COLO668 (cell line): ENCODE data around the gene EFNA3.
A peak's percentile ranks its signal among the peaks of the same experiment; 100 is the strongest.

Source experiments
- DNase-seq: peaks from one replicate; lab custom pipeline; 2025; ENCODE audit not compliant: unreplicated experiment; lab: John Stamatoyannopoulos, UW

EFNA3 gene

GRCh38 chr1:155078469-155079209 is at the start of gene EFNA3:
Gene EFNA3 (plus strand): TSS chr1:155078837. CDS start chr1:155078942, 105 bp downstream.
- peak; percentile 89 for DNase-seq

GRCh38 chr1:155029513-155030242 is 49.0 kb upstream of the EFNA3 start:
- DNase-seq = no peak

- DNase-seq = no peak
Observed at GRCh38 chr1:155030243-155030795, 48.3 kb upstream of the EFNA3 start.

GRCh38 chr1:155030899-155031298 is 47.7 kb upstream of the EFNA3 start:
- no peak for DNase-seq

GRCh38 chr1:155032886-155033285 is 45.8 kb upstream of the EFNA3 start:
- no peak for DNase-seq

- DNase-seq = no peak
Observed at GRCh38 chr1:155033524-155033923, 45.1 kb upstream of the EFNA3 start, which contains the start of the genes DCST1 and DCST2. Gene DCST1 (plus strand): TSS chr1:155033824. CDS start chr1:155034037, 213 bp downstream. Gene DCST2 (minus strand): TSS chr1:155033781. CDS start chr1:155033701, 80 bp downstream.

GRCh38 chr1:155034318-155035208 is 44.1 kb upstream of the EFNA3 start:
- no peak for DNase-seq

GRCh38 chr1:155035936-155036335 is 42.7 kb upstream of the EFNA3 start:
- no peak for DNase-seq

- no peak for DNase-seq
Observed at GRCh38 chr1:155037043-155037442, 41.6 kb upstream of the EFNA3 start.

GRCh38 chr1:155037851-155038441 is 40.7 kb upstream of the EFNA3 start:
- no peak for DNase-seq

- no peak for DNase-seq
Observed at GRCh38 chr1:155038602-155039307, 39.9 kb upstream of the EFNA3 start.

GRCh38 chr1:155039308-155039669 is 39.3 kb upstream of the EFNA3 start:
- DNase-seq = no peak

- no peak for DNase-seq
Observed at GRCh38 chr1:155040358-155041093, 38.1 kb upstream of the EFNA3 start.

GRCh38 chr1:155042789-155043188 is 35.8 kb upstream of the EFNA3 start:
- no peak for DNase-seq

GRCh38 chr1:155043301-155043702 is 35.3 kb upstream of the EFNA3 start:
- DNase-seq = peak; percentile 18

GRCh38 chr1:155043793-155044192 is 34.8 kb upstream of the EFNA3 start:
- no peak for DNase-seq

GRCh38 chr1:155044365-155044764 is 34.3 kb upstream of the EFNA3 start:
- DNase-seq = no peak

GRCh38 chr1:155044812-155045657 is 33.6 kb upstream of the EFNA3 start:
- peak; percentile 82 for DNase-seq
